NCI-H345 treated with DMSO at 0.1 percent for 48 hours (cell line): ENCODE data around the gene NAA20.

Experiments used
- DNase-seq: peaks from one replicate; lab custom pipeline; 2025; ENCODE audit not compliant: unreplicated experiment; lab: John Stamatoyannopoulos, UW

NAA20 gene

GRCh38 chr20:20017001-20017843 is at the start of gene NAA20:
Gene NAA20, plus strand, starts transcription at chr20:20017362. Its CDS starts 35 bp downstream, at chr20:20017397.
- peak; percentile 92 for DNase-seq

- no peak for DNase-seq
These were observed 49.7 kb upstream of the NAA20 start for GRCh38 chr20:19967445-19967844.

GRCh38 chr20:19968028-19968427 is 49.1 kb upstream of the NAA20 start:
- DNase-seq = no peak

- no peak for DNase-seq
These were observed 48.6 kb upstream of the NAA20 start for GRCh38 chr20:19968466-19969073.

- DNase-seq = no peak
These were observed 48.1 kb upstream of the NAA20 start for GRCh38 chr20:19969106-19969505.

- no peak for DNase-seq
These were observed 47.5 kb upstream of the NAA20 start for GRCh38 chr20:19969507-19970255.

- DNase-seq = no peak
These were observed 46.9 kb upstream of the NAA20 start for GRCh38 chr20:19970256-19970765.

- DNase-seq = no peak
These were observed 46.0 kb upstream of the NAA20 start for GRCh38 chr20:19971116-19971515.

- no peak for DNase-seq
These were observed 43.1 kb upstream of the NAA20 start for GRCh38 chr20:19973961-19974629.

GRCh38 chr20:19974630-19975435 is 42.3 kb upstream of the NAA20 start:
- no peak for DNase-seq

- DNase-seq = no peak
These were observed 41.7 kb upstream of the NAA20 start for GRCh38 chr20:19975436-19975799.

GRCh38 chr20:19975901-19976300 is 41.3 kb upstream of the NAA20 start:
- no peak for DNase-seq

GRCh38 chr20:19976595-19977372 is 40.4 kb upstream of the NAA20 start:
- no peak for DNase-seq

- DNase-seq = no peak
These were observed 39.8 kb upstream of the NAA20 start for GRCh38 chr20:19977373-19977770.

GRCh38 chr20:19978511-19979210 is 38.5 kb upstream of the NAA20 start:
- DNase-seq = no peak

- DNase-seq = no peak
These were observed 36.1 kb upstream of the NAA20 start for GRCh38 chr20:19981031-19981451.

GRCh38 chr20:19986419-19986818 is 30.7 kb upstream of the NAA20 start:
- DNase-seq = no peak

GRCh38 chr20:19987046-19987445 is 30.1 kb upstream of the NAA20 start:
- no peak for DNase-seq

- no peak for DNase-seq
These were observed 26.3 kb upstream of the NAA20 start for GRCh38 chr20:19990850-19991249.
